HG03159 (cell line): Measurements from ENCODE around the gene NDUFS3.

Source experiments
- ATAC-seq: cut with Tn5 transposase; IDR thresholded peaks from one replicate; pipeline ENCODE4 v1.9.1; 2021; ENCODE audit warnings: mild to moderate bottlenecking, moderate library complexity; ENCODE audit not compliant: unreplicated experiment

Gene NDUFS3

GRCh38 chr11:47589584-47589976 lies 10.7 kb downstream of the NDUFS3 start:
- ATAC-seq, result no peak

GRCh38 chr11:47589977-47590861 lies 11.3 kb downstream of the NDUFS3 start:
- no peak for ATAC-seq

- no peak for ATAC-seq
Observed at GRCh38 chr11:47591764-47592163, 12.9 kb downstream of the NDUFS3 start.

- no peak for ATAC-seq
Observed at GRCh38 chr11:47592251-47592650, 13.4 kb downstream of the NDUFS3 start.

GRCh38 chr11:47592970-47593369 lies 14.1 kb downstream of the NDUFS3 start:
- no peak for ATAC-seq

GRCh38 chr11:47593492-47593933 lies 14.6 kb downstream of the NDUFS3 start:
- no peak for ATAC-seq

- ATAC-seq, result no peak
Observed at GRCh38 chr11:47593934-47594855, 15.3 kb downstream of the NDUFS3 start, which contains the start of gene C1QTNF4. Gene C1QTNF4 (minus strand): TSS chr11:47594411. CDS start chr11:47590810, 3,601 bp downstream.

- no peak for ATAC-seq
Observed at GRCh38 chr11:47595029-47595428, 16.2 kb downstream of the NDUFS3 start.

GRCh38 chr11:47595967-47596366 lies 17.1 kb downstream of the NDUFS3 start:
- ATAC-seq, result no peak

- ATAC-seq, result no peak
Observed at GRCh38 chr11:47599902-47600301, 21.0 kb downstream of the NDUFS3 start.

GRCh38 chr11:47603295-47603694 lies 24.4 kb downstream of the NDUFS3 start:
- ATAC-seq, result no peak

GRCh38 chr11:47605921-47606320 lies 27.0 kb downstream of the NDUFS3 start:
- no peak for ATAC-seq

- no peak for ATAC-seq
Observed at GRCh38 chr11:47606731-47607130, 27.9 kb downstream of the NDUFS3 start.

GRCh38 chr11:47607380-47607779 lies 28.5 kb downstream of the NDUFS3 start:
- no peak for ATAC-seq

GRCh38 chr11:47609675-47610074 lies 30.8 kb downstream of the NDUFS3 start:
- no peak for ATAC-seq

GRCh38 chr11:47611348-47611794 lies 32.5 kb downstream of the NDUFS3 start:
- peak; percentile 90 for ATAC-seq

GRCh38 chr11:47615249-47615648 lies 36.4 kb downstream of the NDUFS3 start:
- no peak for ATAC-seq

GRCh38 chr11:47616726-47617416 lies 38.0 kb downstream of the NDUFS3 start:
- no peak for ATAC-seq

- no peak for ATAC-seq
Observed at GRCh38 chr11:47617417-47617809, 38.5 kb downstream of the NDUFS3 start.

GRCh38 chr11:47620836-47621378 lies 42.0 kb downstream of the NDUFS3 start:
- no peak for ATAC-seq

- ATAC-seq, result no peak
Observed at GRCh38 chr11:47626234-47626633, 47.4 kb downstream of the NDUFS3 start.
